IMR-90 (cell line): ENCODE results near the gene ANGEL1. TPM values are rescaled to one million over a fixed set of nuclear protein-coding genes. Genes with fewer than 3 reads are reported as not detected.

Source experiments
- ATAC-seq: fragments of 200-7000 bp; cut with Tn5 transposase; 2 replicates; pipeline ENCODE4 v1.9.1; 2020; ENCODE audit warnings: low read depth, mild to moderate bottlenecking, moderate library complexity
- BruUV-seq: library from RNA; stranded (reverse); fragments of 400-500 nt; replicated peaks from 2 replicates; lab custom pipeline; 2021; lab: Mats Ljungman, UMichigan
- CTCF ChIA-PET: fragments of 300-600 bp; formaldehyde crosslinking; extraction: SDS; loops from one replicate; lab custom pipeline; 2021; ENCODE audit warnings: antibody characterized with exemption; lab: Yijun Ruan, JAX
- POLR2A ChIA-PET: fragments of 300-600 bp; sonication (Branson Sonifier 250); formaldehyde crosslinking; loops from one replicate; lab custom pipeline; 2022; ENCODE audit warnings: antibody characterized with exemption; ENCODE audit not compliant: unreplicated experiment; lab: Charles Lee
- DNase-seq: peaks from one replicate; pipeline ENCODE4 v3.0.0; 2013
- H2AFZ ChIP-seq: replicated peaks from 2 replicates; pipeline ENCODE3; 2013; ENCODE audit warnings: low read length, mild to moderate bottlenecking; ENCODE audit not compliant: poor library complexity
- H2AK5ac ChIP-seq: 2 replicates; pipeline ENCODE4 v1.6.1; 2013; ENCODE audit warnings: low read depth, low read length, inconsistent platforms
- H2AK9ac ChIP-seq: replicated peaks from 2 replicates; pipeline ENCODE3; 2013; ENCODE audit warnings: mild to moderate bottlenecking, low read depth, low read length, moderate library complexity; ENCODE audit not compliant: poor library complexity
- H2BK120ac ChIP-seq: 2 replicates; pipeline ENCODE4 v1.6.1; 2013; ENCODE audit warnings: low read depth, low read length, inconsistent platforms
- H2BK15ac ChIP-seq: 3 replicates; pipeline ENCODE4 v1.6.1; 2013; ENCODE audit warnings: low read depth, low read length, inconsistent platforms
- H2BK20ac ChIP-seq: 2 replicates; pipeline ENCODE4 v1.6.1; 2013; ENCODE audit warnings: low read depth, mild to moderate bottlenecking, inconsistent platforms, low read length, moderate library complexity
- H2BK5ac ChIP-seq: 2 replicates; pipeline ENCODE4 v1.6.1; 2013; ENCODE audit warnings: mild to moderate bottlenecking, low read depth, low read length, inconsistent platforms; ENCODE audit not compliant: poor library complexity, severe bottlenecking
- H3K14ac ChIP-seq: replicated peaks from 2 replicates; pipeline ENCODE4 v1.6.1; 2013; ENCODE audit warnings: low read depth, low read length, inconsistent platforms
- H3K18ac ChIP-seq: 2 replicates; pipeline ENCODE4 v1.6.1; 2013; ENCODE audit warnings: low read depth, low read length, control low read depth
- H3K23ac ChIP-seq: 2 replicates; pipeline ENCODE4 v1.6.1; 2013; ENCODE audit warnings: low read depth, low read length, inconsistent platforms
- H3K27ac ChIP-seq: 2 replicates; pipeline ENCODE4 v1.5.1; 2013; ENCODE audit warnings: mild to moderate bottlenecking, control low read depth, low read length; ENCODE audit not compliant: insufficient read depth
- H3K27me3 ChIP-seq: 2 replicates; pipeline ENCODE4 v1.6.1; 2013; ENCODE audit warnings: low read length; ENCODE audit not compliant: control insufficient read depth, insufficient read depth
- H3K36me3 ChIP-seq: 2 replicates; pipeline ENCODE4 v1.6.1; 2013; ENCODE audit warnings: low read length, mixed read lengths; ENCODE audit not compliant: control insufficient read depth, insufficient read depth
- H3K4ac ChIP-seq: 2 replicates; pipeline ENCODE4 v1.6.1; 2013; ENCODE audit warnings: low read depth, low read length, inconsistent platforms
- H3K4me1 ChIP-seq: 2 replicates; pipeline ENCODE4 v1.6.1; 2013; ENCODE audit warnings: low read length, mixed read lengths; ENCODE audit not compliant: control insufficient read depth, insufficient read depth
- H3K4me2 ChIP-seq: 2 replicates; pipeline ENCODE4 v1.6.1; 2013; ENCODE audit warnings: low read depth, mild to moderate bottlenecking, control low read depth, low read length, moderate library complexity
- H3K4me3 ChIP-seq: 2 replicates; pipeline ENCODE4 v1.5.1; 2013; ENCODE audit warnings: low read depth, mild to moderate bottlenecking, control low read depth, low read length, moderate library complexity; ENCODE audit not compliant: insufficient read depth
- H3K56ac ChIP-seq: 2 replicates; pipeline ENCODE4 v1.6.1; 2013; ENCODE audit warnings: low read length, inconsistent platforms; ENCODE audit not compliant: insufficient read depth; ENCODE audit errors: extremely low read depth
- H3K79me1 ChIP-seq, 2 experiments: 2 replicates each; pipeline ENCODE4 v1.6.1; 2013; ENCODE audit warnings: low read length in 2 of 2, inconsistent platforms in 1 of 2, low read depth in 1 of 2
- H3K9ac ChIP-seq: 2 replicates; pipeline ENCODE4 v1.6.1; 2013; ENCODE audit warnings: low read depth, low read length, control low read depth
- H3K9me1 ChIP-seq: 2 replicates; pipeline ENCODE4 v1.6.1; 2013; ENCODE audit warnings: low read length, inconsistent platforms; ENCODE audit not compliant: insufficient read depth
- H3K9me3 ChIP-seq: 2 replicates; pipeline ENCODE4 v1.6.1; 2013; ENCODE audit warnings: low read length; ENCODE audit not compliant: control insufficient read depth, insufficient read depth
- H4K20me1 ChIP-seq: 2 replicates; pipeline ENCODE4 v1.6.1; 2013; ENCODE audit warnings: low read length, inconsistent platforms; ENCODE audit not compliant: insufficient read depth
- H4K5ac ChIP-seq: 2 replicates; pipeline ENCODE4 v1.6.1; 2013; ENCODE audit warnings: mild to moderate bottlenecking, low read depth, low read length, control low read depth
- H4K8ac ChIP-seq, 2 experiments: 2 replicates each; pipeline ENCODE4 v1.6.1; 2013; ENCODE audit warnings: low read depth in 2 of 2, low read length in 2 of 2, control low read depth in 1 of 2, inconsistent platforms in 1 of 2
- H4K91ac ChIP-seq: 2 replicates; pipeline ENCODE4 v1.6.1; 2013; ENCODE audit warnings: low read depth, low read length, inconsistent platforms; ENCODE audit not compliant: insufficient read depth
- BHLHE40 ChIP-seq: fragments of 150-350 bp; IDR thresholded peaks from 2 replicates; pipeline ENCODE4 v1.6.1; 2016; ENCODE audit warnings: mild to moderate bottlenecking, low read depth, low read length
- CEBPB ChIP-seq: IDR thresholded peaks from 2 replicates; pipeline ENCODE4 v1.6.1; 2012; ENCODE audit warnings: low read depth, low read length, improper control_type of control experiment
- CHD1 ChIP-seq: IDR thresholded peaks from 2 replicates; pipeline ENCODE4 v1.6.1; 2012; ENCODE audit warnings: low read depth, low read length, improper control_type of control experiment
- FOS ChIP-seq: fragments of 150-350 bp; IDR thresholded peaks from 2 replicates; pipeline ENCODE4 v1.6.1; 2016; ENCODE audit warnings: low read depth, low read length
- MAFK ChIP-seq: IDR thresholded peaks from 2 replicates; pipeline ENCODE4 v1.6.1; 2012; ENCODE audit warnings: low read depth, low read length, improper control_type of control experiment
- MXI1 ChIP-seq: IDR thresholded peaks from 2 replicates; pipeline ENCODE4 v1.6.1; 2012; ENCODE audit warnings: low read depth, mild to moderate bottlenecking, low read length, moderate library complexity, borderline replicate concordance
- NFE2L2 ChIP-seq: fragments of 150-350 bp; IDR thresholded peaks from 2 replicates; pipeline ENCODE4 v1.6.1; 2016; ENCODE audit warnings: low read depth, mild to moderate bottlenecking, low read length
- POLR2A ChIP-seq: IDR thresholded peaks from 2 replicates; pipeline ENCODE4 v1.6.1; 2012; ENCODE audit warnings: mild to moderate bottlenecking, low read depth, low read length
- RCOR1 ChIP-seq: IDR thresholded peaks from 2 replicates; pipeline ENCODE4 v1.6.1; 2012; ENCODE audit warnings: mild to moderate bottlenecking, low read length, improper control_type of control experiment; ENCODE audit not compliant: insufficient replicate concordance
- RFX5 ChIP-seq: IDR thresholded peaks from 2 replicates; pipeline ENCODE4 v1.8.0; 2012; ENCODE audit warnings: low read depth, mild to moderate bottlenecking, low read length, moderate library complexity
- SMC3 ChIP-seq: fragments of 150-350 bp; IDR thresholded peaks from 2 replicates; pipeline ENCODE4 v1.6.1; 2016; ENCODE audit warnings: low read depth, mild to moderate bottlenecking, antibody characterized with exemption, low read length, moderate library complexity
- WGBS, 2 experiments: methylation state at CpG; one replicate each; pipeline versions ENCODE4 v1.1.5 to v1.1.7; 2013; ENCODE audit warnings: missing lambda C conversion rate in 2 of 2; ENCODE audit not compliant: insufficient read length in 1 of 2; ENCODE audit errors: extremely low coverage in 2 of 2; 5-methylcytosine and 5-hydroxymethylcytosine counted together
- dilution Hi-C: fragments of 300-500 bp; cut with HindIII; formaldehyde crosslinking; loops from one replicate; pipeline ENCODE4 v1.14.3; 2018; ENCODE audit warnings: low sequenced_read_pairs; ENCODE audit not compliant: unreplicated experiment
- in situ Hi-C: fragments of 300-500 bp; cut with MboI; formaldehyde crosslinking; loops from 3 replicates; pipeline ENCODE4 v1.14.3; 2019; ENCODE audit warnings: low sequenced_read_pairs, inconsistent platforms, mixed read lengths
- intact Hi-C: fragments of 100-400 bp; cut with micrococcal nuclease; formaldehyde crosslinking; loops from 2 replicates; pipeline ENCODE4 v1.10.0; 2022
- polyA plus RNA-seq, 3 experiments: library from polyadenylated mRNA; depleted of rRNA; stranded (reverse); fragments of >200 nt; gene quantifications; 2 replicates each; pipeline ENCODE4 v1.2.3, GENCODE V29; 2012; ENCODE audit warnings: low replicate concordance in 1 of 3
- total RNA-seq: library from RNA; depleted of rRNA; stranded (reverse); fragments of >200 nt; gene quantifications from 2 replicates; pipeline ENCODE4 v1.2.3, GENCODE V29; 2012
- TF ChIP-seq, protein P1 (sequence below): conservative IDR thresholded peaks from 2 replicates; pipeline ENCODE4 v1.5.1; 2012; ENCODE audit warnings: mild to moderate bottlenecking, low read depth, low read length, improper control_type of control experiment
- TF ChIP-seq, protein P2 (sequence below): fragments of 150-350 bp; IDR thresholded peaks from 2 replicates; pipeline ENCODE4 v1.6.1; 2017; ENCODE audit warnings: mild to moderate bottlenecking, antibody characterized with exemption, low read length, low read depth
- TF ChIP-seq, protein P3 (sequence below): fragments of 150-350 bp; IDR thresholded peaks from 2 replicates; pipeline ENCODE4 v1.6.1; 2016; ENCODE audit warnings: low read depth, mild to moderate bottlenecking, low read length, moderate library complexity, borderline replicate concordance

The ANGEL1 gene
- total and polyA plus RNA-seq, 2 of the 4 experiments (the other 2 are of a cell fraction) = 4.1 to 10.0 TPM

DNA sequence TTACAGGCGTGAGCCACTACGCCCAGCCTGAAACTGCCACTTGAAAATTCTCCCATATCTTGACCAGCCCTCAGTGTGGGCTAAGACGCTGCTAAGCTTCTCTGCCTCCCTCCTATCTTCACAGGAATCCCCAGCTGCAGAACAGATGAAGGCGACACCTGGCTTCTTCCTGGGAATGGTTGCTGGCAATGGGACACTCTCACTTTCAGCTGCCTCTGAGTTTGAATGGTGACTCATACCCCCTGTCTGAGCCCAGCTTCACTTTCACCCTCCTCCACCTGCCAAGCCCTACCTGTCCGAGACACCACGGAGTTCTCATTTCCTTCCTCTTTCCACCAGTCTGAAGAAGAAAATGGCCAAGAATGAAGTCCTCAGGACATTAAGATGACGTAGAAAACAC, 69.7 kb downstream of the ANGEL1 start:
- POLR2A ChIA-PET = no interaction called here
- Histone ChIP-seq H3K4me2 (no peak overlapping the region), H3K14ac (no peak overlapping the region), H3K9me3 (peaks cover 3% of the 10 kb centered on the region; the same call in 1 of the 2 replicates), H3K56ac (no peak overlapping the region), H3K9ac (no peak overlapping the region), H3K4me3 (no peak overlapping the region), H2BK15ac (no peak overlapping the region), H2AK5ac (no peak overlapping the region), H3K36me3 (no peaks in the 10 kb centered on the region), H4K8ac (no peak overlapping the region), H3K79me1 (no peaks in the 10 kb centered on the region), H2BK20ac (no peak overlapping the region), H3K4me1 (no peaks in the 10 kb centered on the region), H3K18ac (no peak overlapping the region), H3K23ac (no peak overlapping the region), H4K5ac (no peak overlapping the region), H3K27ac (no peak overlapping the region), H2BK120ac (no peak overlapping the region), H3K9me1 (no peaks in the 10 kb centered on the region), H2BK5ac (no peak overlapping the region), H3K4ac (no peak overlapping the region), H2AK9ac (no peak overlapping the region), H4K20me1 (no peaks in the 10 kb centered on the region), H2AFZ (no peak overlapping the region), H3K27me3 (no peaks in the 10 kb centered on the region), H4K91ac (no peak overlapping the region)
- CTCF ChIA-PET = interaction anchor here (0.6 kb wide), 1 partner anchor 42 kb away, joined by 5 read pairs; no protein-coding TSS in a partner anchor
- DNase-seq = no peak
- TF ChIP-seq FOS (no peak), CHD1 (no peak), MAFK (no peak), NFE2L2 (no peak), RFX5 (no peak), BHLHE40 (no peak), MXI1 (no peak), SMC3 (no peak), RCOR1 (no peak), POLR2A (no peak), CEBPB (no peak)
- TF ChIP-seq, protein P1, sequence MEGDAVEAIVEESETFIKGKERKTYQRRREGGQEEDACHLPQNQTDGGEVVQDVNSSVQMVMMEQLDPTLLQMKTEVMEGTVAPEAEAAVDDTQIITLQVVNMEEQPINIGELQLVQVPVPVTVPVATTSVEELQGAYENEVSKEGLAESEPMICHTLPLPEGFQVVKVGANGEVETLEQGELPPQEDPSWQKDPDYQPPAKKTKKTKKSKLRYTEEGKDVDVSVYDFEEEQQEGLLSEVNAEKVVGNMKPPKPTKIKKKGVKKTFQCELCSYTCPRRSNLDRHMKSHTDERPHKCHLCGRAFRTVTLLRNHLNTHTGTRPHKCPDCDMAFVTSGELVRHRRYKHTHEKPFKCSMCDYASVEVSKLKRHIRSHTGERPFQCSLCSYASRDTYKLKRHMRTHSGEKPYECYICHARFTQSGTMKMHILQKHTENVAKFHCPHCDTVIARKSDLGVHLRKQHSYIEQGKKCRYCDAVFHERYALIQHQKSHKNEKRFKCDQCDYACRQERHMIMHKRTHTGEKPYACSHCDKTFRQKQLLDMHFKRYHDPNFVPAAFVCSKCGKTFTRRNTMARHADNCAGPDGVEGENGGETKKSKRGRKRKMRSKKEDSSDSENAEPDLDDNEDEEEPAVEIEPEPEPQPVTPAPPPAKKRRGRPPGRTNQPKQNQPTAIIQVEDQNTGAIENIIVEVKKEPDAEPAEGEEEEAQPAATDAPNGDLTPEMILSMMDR = no peak
- TF ChIP-seq, protein P2, sequence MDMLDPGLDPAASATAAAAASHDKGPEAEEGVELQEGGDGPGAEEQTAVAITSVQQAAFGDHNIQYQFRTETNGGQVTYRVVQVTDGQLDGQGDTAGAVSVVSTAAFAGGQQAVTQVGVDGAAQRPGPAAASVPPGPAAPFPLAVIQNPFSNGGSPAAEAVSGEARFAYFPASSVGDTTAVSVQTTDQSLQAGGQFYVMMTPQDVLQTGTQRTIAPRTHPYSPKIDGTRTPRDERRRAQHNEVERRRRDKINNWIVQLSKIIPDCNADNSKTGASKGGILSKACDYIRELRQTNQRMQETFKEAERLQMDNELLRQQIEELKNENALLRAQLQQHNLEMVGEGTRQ = no peak
- TF ChIP-seq, protein P3, sequence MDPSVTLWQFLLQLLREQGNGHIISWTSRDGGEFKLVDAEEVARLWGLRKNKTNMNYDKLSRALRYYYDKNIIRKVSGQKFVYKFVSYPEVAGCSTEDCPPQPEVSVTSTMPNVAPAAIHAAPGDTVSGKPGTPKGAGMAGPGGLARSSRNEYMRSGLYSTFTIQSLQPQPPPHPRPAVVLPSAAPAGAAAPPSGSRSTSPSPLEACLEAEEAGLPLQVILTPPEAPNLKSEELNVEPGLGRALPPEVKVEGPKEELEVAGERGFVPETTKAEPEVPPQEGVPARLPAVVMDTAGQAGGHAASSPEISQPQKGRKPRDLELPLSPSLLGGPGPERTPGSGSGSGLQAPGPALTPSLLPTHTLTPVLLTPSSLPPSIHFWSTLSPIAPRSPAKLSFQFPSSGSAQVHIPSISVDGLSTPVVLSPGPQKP = no peak
- in situ Hi-C loops (no loop called here), intact Hi-C loops (no loop called here), dilution Hi-C loops (no loop called here)
- no TSS peak for BruUV-seq
- ATAC-seq = no peak
- WGBS, 2 experiments = no CpG with 5 or more reads among the region's 7 CpGs
